Karpas-422 (cell line): ENCODE measurements around the gene KRT82. TPM values are rescaled to one million over a fixed set of nuclear protein-coding genes. Genes with fewer than 3 reads are reported as not detected.

Source experiments
- DNase-seq: peaks from one replicate; pipeline ENCODE4 v3.0.0-alpha.2; 2015
- H2AFZ ChIP-seq: fragments of 200-600 bp; sonication (generic); 2 replicates; pipeline ENCODE4 v1.6.1; 2014; ENCODE audit warnings: antibody characterized with exemption, low read length, mixed read lengths
- H3K27ac ChIP-seq: fragments of 200-600 bp; sonication (generic); 2 replicates; pipeline ENCODE4 v1.5.1; 2014; ENCODE audit warnings: mild to moderate bottlenecking, low read length, moderate library complexity
- H3K27me3 ChIP-seq: fragments of 200-600 bp; sonication (generic); 2 replicates; pipeline ENCODE4 v1.6.1; 2014; ENCODE audit warnings: low read length, mixed read lengths
- H3K36me3 ChIP-seq: fragments of 200-600 bp; sonication (generic); 2 replicates; pipeline ENCODE4 v1.6.1; 2014; ENCODE audit warnings: low read length, mixed read lengths; ENCODE audit not compliant: insufficient read depth
- H3K4me1 ChIP-seq: fragments of 200-600 bp; sonication (generic); 2 replicates; pipeline ENCODE4 v1.6.1; 2014; ENCODE audit warnings: mild to moderate bottlenecking, low read length, mixed read lengths
- H3K4me2 ChIP-seq: fragments of 200-600 bp; sonication (generic); 2 replicates; pipeline ENCODE4 v1.6.1; 2014; ENCODE audit warnings: low read length, low read depth, mild to moderate bottlenecking; ENCODE audit not compliant: poor library complexity, severe bottlenecking
- H3K4me3 ChIP-seq: fragments of 200-600 bp; sonication (generic); 2 replicates; pipeline ENCODE4 v1.5.1; 2014; ENCODE audit warnings: mild to moderate bottlenecking, antibody characterized with exemption, low read length, mixed read lengths
- H3K79me2 ChIP-seq: fragments of 200-600 bp; sonication (generic); 2 replicates; pipeline ENCODE4 v1.6.1; 2014; ENCODE audit warnings: mild to moderate bottlenecking, low read length, mixed read lengths
- H3K9ac ChIP-seq: fragments of 200-600 bp; sonication (generic); 2 replicates; pipeline ENCODE4 v1.6.0; 2014; ENCODE audit warnings: low read length
- H3K9me2 ChIP-seq: fragments of 200-600 bp; sonication (generic), shearing (Covaris generic); replicated peaks from 2 replicates; pipeline ENCODE4 v1.6.0; 2014; ENCODE audit warnings: mild to moderate bottlenecking, low read length, moderate library complexity; ENCODE audit not compliant: insufficient read depth
- H3K9me3 ChIP-seq: fragments of 300-700, 200-600 bp; sonication (generic); 2 replicates; pipeline ENCODE4 v1.6.1; 2014; ENCODE audit warnings: low read length, mixed read lengths
- H4K20me1 ChIP-seq: fragments of 200-600 bp; sonication (generic); 2 replicates; pipeline ENCODE4 v1.6.1; 2014; ENCODE audit warnings: mild to moderate bottlenecking, antibody characterized with exemption, low read length, low read depth; ENCODE audit not compliant: insufficient read depth
- total RNA-seq: library from RNA; depleted of rRNA; stranded (reverse); fragments of >200 nt; shearing (Covaris generic); gene quantifications from 2 replicates; pipeline ENCODE4 v1.2.3, GENCODE V29; 2014; ENCODE audit warnings: low replicate concordance

KRT82 gene
- total RNA-seq, 1 experiment from 2014 or later = not detected

GRCh38 chr12:52355176-52355575 is 51.0 kb downstream of the KRT82 start:
- no peak for DNase-seq
- H3K4me3 ChIP-seq = no peak overlapping the region
- no peak overlapping the region for H3K27ac ChIP-seq
- H2AFZ ChIP-seq = no peak overlapping the region
- no peak overlapping the region for H3K9ac ChIP-seq
- H3K9me2 ChIP-seq = no peaks in the 10 kb centered on the region
- H3K4me2 ChIP-seq = no peak overlapping the region
- H3K4me1 ChIP-seq = peaks cover 30% of the 10 kb centered on the region
- no peaks in the 10 kb centered on the region for H3K79me2 ChIP-seq
- H4K20me1 ChIP-seq = no peaks in the 10 kb centered on the region
- H3K9me3 ChIP-seq = no peaks in the 10 kb centered on the region
- H3K36me3 ChIP-seq = no peaks in the 10 kb centered on the region
- no peaks in the 10 kb centered on the region for H3K27me3 ChIP-seq

DNA sequence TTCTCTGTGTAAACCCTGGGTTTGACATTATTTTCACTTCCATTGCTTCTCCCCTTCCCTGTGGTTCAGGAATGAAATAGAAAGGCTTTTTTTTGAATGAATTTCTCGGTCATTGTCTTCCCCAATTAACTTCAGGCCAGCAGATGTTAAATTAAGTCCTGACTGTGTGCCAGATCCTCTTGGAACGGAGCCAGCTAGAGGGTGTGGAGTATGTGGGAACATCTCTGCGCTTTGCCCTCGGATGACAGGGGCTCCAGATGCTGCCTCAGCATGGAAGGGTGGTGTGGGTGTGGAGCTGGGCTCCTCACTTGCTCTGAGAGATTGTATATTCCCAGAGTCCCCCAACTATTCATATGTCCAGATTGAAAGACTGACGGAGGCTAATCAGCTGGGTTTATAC is 51.9 kb downstream of the KRT82 start:
- Histone ChIP-seq H3K9ac (no peak overlapping the region), H3K4me1 (peaks cover 21% of the 10 kb centered on the region), H3K79me2 (no peaks in the 10 kb centered on the region), H3K27me3 (no peaks in the 10 kb centered on the region), H3K4me2 (no peak overlapping the region), H3K4me3 (no peak overlapping the region), H3K36me3 (no peaks in the 10 kb centered on the region), H4K20me1 (no peaks in the 10 kb centered on the region), H2AFZ (no peak overlapping the region), H3K9me2 (no peaks in the 10 kb centered on the region), H3K9me3 (no peaks in the 10 kb centered on the region), H3K27ac (no peak overlapping the region)
- DNase-seq = no peak

DNA sequence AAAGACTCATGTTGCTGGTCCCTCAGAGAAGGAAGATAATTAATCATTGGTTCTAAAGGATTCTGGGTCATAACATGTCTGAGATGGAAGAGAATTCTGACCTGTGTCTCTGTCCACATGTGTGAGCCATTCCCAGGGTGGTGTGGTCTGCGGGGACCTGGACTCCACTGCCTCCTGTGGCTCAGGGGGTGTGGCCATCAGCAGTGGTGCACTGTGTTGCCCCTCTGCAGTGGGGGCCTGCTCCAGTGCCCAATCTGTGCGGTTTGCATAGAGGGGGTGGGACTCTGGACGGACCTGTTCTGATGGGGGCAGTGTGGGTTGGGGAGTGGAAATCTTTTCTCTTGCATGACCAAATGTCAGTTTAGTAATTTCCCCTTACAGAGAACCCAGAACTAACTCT is 52.4 kb downstream of the KRT82 start:
- Histone ChIP-seq H3K27me3 (no peaks in the 10 kb centered on the region), H3K4me2 (no peak overlapping the region), H4K20me1 (no peaks in the 10 kb centered on the region), H3K4me1 (peaks cover 16% of the 10 kb centered on the region), H2AFZ (no peak overlapping the region), H3K36me3 (no peaks in the 10 kb centered on the region), H3K4me3 (no peak overlapping the region), H3K9me2 (no peaks in the 10 kb centered on the region), H3K27ac (no peak overlapping the region), H3K79me2 (no peaks in the 10 kb centered on the region), H3K9ac (no peak overlapping the region), H3K9me3 (no peaks in the 10 kb centered on the region)
- no peak for DNase-seq

- Histone ChIP-seq H3K4me1 (peaks cover 8% of the 10 kb centered on the region), H2AFZ (no peak overlapping the region), H3K4me2 (no peak overlapping the region), H3K4me3 (no peak overlapping the region), H4K20me1 (no peaks in the 10 kb centered on the region), H3K27me3 (no peaks in the 10 kb centered on the region), H3K36me3 (no peaks in the 10 kb centered on the region), H3K9me2 (no peaks in the 10 kb centered on the region), H3K27ac (no peak overlapping the region), H3K79me2 (no peaks in the 10 kb centered on the region), H3K9me3 (no peaks in the 10 kb centered on the region), H3K9ac (no peak overlapping the region)
- DNase-seq = no peak
Observed at GRCh38 chr12:52352951-52353350, 53.2 kb downstream of the KRT82 start.

DNA sequence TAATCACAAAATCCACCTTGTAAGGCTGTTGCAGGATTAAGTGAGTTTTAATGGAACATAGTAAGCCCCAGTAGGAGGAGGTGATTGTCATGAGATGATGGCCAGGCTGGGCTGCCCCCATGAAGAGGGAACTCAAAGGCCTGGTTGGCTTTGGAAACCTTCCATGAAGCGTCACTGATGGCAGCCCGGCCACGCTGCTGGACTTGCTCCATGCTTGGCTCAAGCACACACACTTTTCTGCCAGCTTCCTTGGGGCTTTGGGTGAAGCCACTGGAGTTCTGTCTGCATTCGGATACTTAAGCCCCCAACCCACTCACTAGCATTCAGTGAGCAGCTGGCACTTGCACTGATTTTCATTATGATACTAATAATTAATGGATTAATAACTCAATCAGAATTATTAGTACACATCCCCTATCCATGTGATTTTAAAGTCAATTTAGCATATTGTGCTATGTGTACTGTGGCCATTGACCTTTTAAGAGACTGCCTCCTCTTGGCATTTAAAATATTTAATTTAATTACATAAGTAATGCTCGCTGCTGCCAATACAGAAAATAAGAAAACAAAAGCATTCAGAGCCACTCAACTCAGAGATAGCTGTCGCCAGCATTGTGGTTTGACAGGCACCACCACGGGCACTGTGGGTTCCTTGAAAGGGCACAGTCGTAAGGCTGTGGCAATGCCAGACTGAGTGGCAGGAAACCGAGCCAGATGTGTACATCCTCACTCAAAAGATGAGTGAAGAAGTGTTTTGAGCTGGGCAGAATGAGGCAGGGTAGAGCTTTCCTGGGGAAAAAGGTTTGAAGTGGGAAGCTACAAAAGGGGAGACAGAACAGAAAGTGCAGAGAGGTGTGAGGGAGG is 54.7 kb downstream of the KRT82 start:
- H3K4me3 ChIP-seq = no peak overlapping the region
- no peaks in the 10 kb centered on the region for H3K36me3 ChIP-seq
- H3K9ac ChIP-seq = no peak overlapping the region
- H2AFZ ChIP-seq = no peak overlapping the region
- no peaks in the 10 kb centered on the region for H4K20me1 ChIP-seq
- 0 out of 2 replicates have a peak, but pooled peaks cover 3% of the 10 kb centered on the region for H3K4me1 ChIP-seq
- H3K27ac ChIP-seq = no peak overlapping the region
- no peak overlapping the region for H3K4me2 ChIP-seq
- H3K27me3 ChIP-seq = no peaks in the 10 kb centered on the region
- H3K79me2 ChIP-seq = no peaks in the 10 kb centered on the region
- no peaks in the 10 kb centered on the region for H3K9me2 ChIP-seq
- no peaks in the 10 kb centered on the region for H3K9me3 ChIP-seq
- no peak for DNase-seq

DNA sequence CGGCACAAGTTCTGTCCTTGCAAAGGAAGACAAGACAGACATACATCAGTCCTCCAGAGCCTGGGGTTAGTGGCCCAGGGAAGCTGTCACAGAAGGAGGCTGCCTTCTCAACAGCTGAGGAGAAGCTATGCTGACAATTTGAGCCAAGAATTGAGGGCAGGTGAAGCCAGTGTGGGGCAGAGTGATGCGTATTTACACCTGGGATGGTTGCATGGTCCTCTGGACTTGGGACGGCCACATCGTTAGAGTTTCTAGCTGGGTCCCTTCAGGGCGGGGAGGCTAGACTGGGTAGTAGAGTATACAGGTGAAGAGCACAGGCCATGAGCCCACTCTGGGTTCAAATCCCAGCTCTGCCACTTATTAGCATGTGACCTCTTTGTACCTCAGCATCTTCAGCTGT is 55.3 kb downstream of the KRT82 start:
- no peaks in the 10 kb centered on the region for H3K79me2 ChIP-seq
- H3K4me2 ChIP-seq = no peak overlapping the region
- no peak overlapping the region for H3K27ac ChIP-seq
- no peaks in the 10 kb centered on the region for H3K36me3 ChIP-seq
- H2AFZ ChIP-seq = no peak overlapping the region
- H3K4me3 ChIP-seq = no peak overlapping the region
- no peaks in the 10 kb centered on the region for H4K20me1 ChIP-seq
- H3K9me2 ChIP-seq = no peaks in the 10 kb centered on the region
- no peaks in the 10 kb centered on the region for H3K9me3 ChIP-seq
- H3K9ac ChIP-seq = no peak overlapping the region
- 0 out of 2 replicates have a peak, but pooled peaks cover 3% of the 10 kb centered on the region for H3K4me1 ChIP-seq
- no peak for DNase-seq
- no peaks in the 10 kb centered on the region for H3K27me3 ChIP-seq

DNA sequence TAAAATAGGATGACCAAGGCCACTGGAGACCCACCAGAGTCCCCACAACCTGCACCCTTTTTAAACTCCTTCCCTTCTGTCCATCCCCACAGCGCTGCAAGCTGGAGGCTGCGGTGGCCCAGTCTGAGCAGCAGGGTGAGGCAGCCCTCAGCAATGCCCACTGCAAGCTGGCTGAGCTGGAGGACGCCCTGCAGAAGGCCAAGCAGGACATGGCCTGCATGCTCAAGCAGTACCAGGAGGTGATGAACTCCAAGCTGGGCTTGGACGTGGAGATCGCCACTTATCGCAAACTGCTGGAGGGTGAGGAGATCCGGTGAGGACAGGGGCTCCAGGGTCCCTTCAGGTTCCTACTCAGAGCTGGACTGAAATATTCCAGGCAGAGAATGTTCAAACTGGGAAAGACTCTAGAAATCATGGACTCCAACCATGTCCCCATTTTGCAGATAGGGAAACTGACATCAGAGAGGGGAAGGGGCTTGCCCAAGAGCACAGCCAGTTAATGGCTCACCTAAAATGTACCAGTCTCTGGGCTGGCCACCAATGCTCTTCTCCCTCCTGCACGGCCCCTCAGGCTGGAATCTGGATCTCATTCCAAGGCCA is 56.0 kb downstream of the KRT82 start:
- Histone ChIP-seq H3K27ac (no peak overlapping the region), H3K9me3 (no peaks in the 10 kb centered on the region), H3K9me2 (no peaks in the 10 kb centered on the region), H2AFZ (no peak overlapping the region), H3K4me1 (0 out of 2 replicates have a peak, but pooled peaks cover 3% of the 10 kb centered on the region), H3K36me3 (no peaks in the 10 kb centered on the region), H3K27me3 (no peaks in the 10 kb centered on the region), H3K9ac (no peak overlapping the region), H3K79me2 (no peaks in the 10 kb centered on the region), H4K20me1 (no peaks in the 10 kb centered on the region), H3K4me3 (no peak overlapping the region), H3K4me2 (no peak overlapping the region)
- no peak for DNase-seq

GRCh38 chr12:52349196-52349595 is 56.9 kb downstream of the KRT82 start:
- Histone ChIP-seq H3K27me3 (no peaks in the 10 kb centered on the region), H3K4me2 (no peak overlapping the region), H3K4me3 (no peak overlapping the region), H3K79me2 (no peaks in the 10 kb centered on the region), H3K9me3 (no peaks in the 10 kb centered on the region), H3K4me1 (0 out of 2 replicates have a peak, but pooled peaks cover under 1% of the 10 kb centered on the region), H2AFZ (no peak overlapping the region), H3K9me2 (no peaks in the 10 kb centered on the region), H3K9ac (no peak overlapping the region), H4K20me1 (no peaks in the 10 kb centered on the region), H3K36me3 (no peaks in the 10 kb centered on the region), H3K27ac (no peak overlapping the region)
- DNase-seq = no peak
